HepG2 (cell line): Measurements from ENCODE around the gene CAVIN2. TPM values are rescaled to one million over a fixed set of nuclear protein-coding genes. Genes with fewer than 3 reads are reported as not detected.

Experiments used
- ADNP ChIP-seq: sonication (generic); formaldehyde crosslinking; IDR thresholded peaks from 2 replicates; pipeline ENCODE4 v1.4.0; 2020; ENCODE audit warnings: missing genetic modification reagents
- BRCA1 ChIP-seq: sonication (generic); formaldehyde crosslinking; IDR thresholded peaks from 2 replicates; pipeline ENCODE4 v1.4.0; 2020; ENCODE audit warnings: missing genetic modification reagents
- CERS6 ChIP-seq: sonication (generic); formaldehyde crosslinking; IDR thresholded peaks from 2 replicates; pipeline ENCODE4 v1.5.0; 2020; ENCODE audit warnings: missing genetic modification reagents
- HOXA3 ChIP-seq: sonication (generic); formaldehyde crosslinking; IDR thresholded peaks from 2 replicates; pipeline ENCODE4 v1.5.0; 2020; ENCODE audit warnings: missing genetic modification reagents
- KLF6 ChIP-seq: IDR thresholded peaks from 2 replicates; pipeline ENCODE4 v1.8.0; 2016; ENCODE audit warnings: missing biosample characterization, missing genetic modification reagents
- MZF1 ChIP-seq: sonication (generic); formaldehyde crosslinking; IDR thresholded peaks from 2 replicates; pipeline ENCODE4 v1.8.1; 2023; ENCODE audit warnings: mild to moderate bottlenecking, missing genetic modification reagents, borderline replicate concordance
- NBN ChIP-seq: fragments of 450-650 bp; conservative IDR thresholded peaks from 2 replicates; pipeline ENCODE4 v1.6.1; 2017
- NFE2L2 ChIP-seq: fragments of 150-350 bp; IDR thresholded peaks from 2 replicates; pipeline ENCODE4 v1.6.1; 2014; ENCODE audit warnings: low read length
- SOX13 ChIP-seq, 3 experiments: fragments of 450-650 bp in 1 of 3; sonication (generic) in 1 of 3; formaldehyde crosslinking in 1 of 3; IDR thresholded peaks in 2 of 3; conservative IDR thresholded peaks in 1 of 3; 2 replicates each; pipeline versions ENCODE4 v1.5.0 to v1.6.1; 2016 to 2020; ENCODE audit warnings: antibody characterized with exemption in 1 of 3, mild to moderate bottlenecking in 1 of 3, missing compliant biosample characterization in 1 of 3, missing genetic modification reagents in 1 of 3, moderate library complexity in 1 of 3
- SP5 ChIP-seq: IDR thresholded peaks from 2 replicates; pipeline ENCODE4 v1.6.1; 2016; ENCODE audit warnings: low read depth, borderline replicate concordance
- TEAD2 ChIP-seq: sonication (generic); formaldehyde crosslinking; IDR thresholded peaks from 2 replicates; pipeline ENCODE4 v1.9.0; 2021; ENCODE audit warnings: missing genetic modification reagents
- ZNF513 ChIP-seq: sonication (generic); formaldehyde crosslinking; conservative IDR thresholded peaks from 2 replicates; pipeline ENCODE4 v1.5.0; 2020; ENCODE audit warnings: missing genetic modification reagents
- polyA plus RNA-seq, 8 experiments: library from polyadenylated mRNA; depleted of rRNA in 3 of 8; stranded (reverse) in 7 of 8; unstranded in 1 of 8; fragments of >200 nt; fragmentation: Illumina TruSeq in 4 of 8; extraction: Trizol in 4 of 8; gene quantifications; 2 replicates each; pipeline versions ENCODE4 v1.2.1 to v1.2.3, GENCODE V29; 2011 to 2016; ENCODE audit warnings: low read depth in 4 of 8, missing spikeins in 1 of 8, mixed read lengths in 1 of 8; ENCODE audit not compliant: insufficient read depth in 1 of 8
- total RNA-seq, 5 experiments: library from RNA; depleted of rRNA; stranded (reverse); fragments of >200 nt; fragmentation: Illumina TruSeq; extraction: Trizol; gene quantifications; 2 replicates each; pipeline ENCODE4 v1.2.3, GENCODE V29; 2016; ENCODE audit warnings: low read depth in 1 of 5
- TF ChIP-seq, protein P1 (sequence below): sonication (generic); formaldehyde crosslinking; IDR thresholded peaks from 2 replicates; pipeline ENCODE4 v1.5.1; 2020; ENCODE audit warnings: missing genetic modification reagents, mild to moderate bottlenecking, borderline replicate concordance
- TF ChIP-seq, protein P2 (sequence below): sonication (generic); formaldehyde crosslinking; IDR thresholded peaks from 2 replicates; pipeline ENCODE4 v1.8.1; 2023; ENCODE audit warnings: mild to moderate bottlenecking, missing genetic modification reagents
- TF ChIP-seq, protein P3 (sequence below): sonication (generic); formaldehyde crosslinking; IDR thresholded peaks from 2 replicates; pipeline ENCODE4 v1.4.0; 2020; ENCODE audit warnings: missing genetic modification reagents, borderline replicate concordance
- TF ChIP-seq, protein P4 (sequence below): sonication (generic); formaldehyde crosslinking; IDR thresholded peaks from 2 replicates; pipeline ENCODE4 v1.8.1; 2023; ENCODE audit warnings: mild to moderate bottlenecking, missing genetic modification reagents, borderline replicate concordance

The CAVIN2 gene
- total and polyA plus RNA-seq, 2 of the 13 experiments (the other 11 are each of a cell fraction or from before 2014, with no cell fraction given) = 7.6 to 38.8 TPM

DNA sequence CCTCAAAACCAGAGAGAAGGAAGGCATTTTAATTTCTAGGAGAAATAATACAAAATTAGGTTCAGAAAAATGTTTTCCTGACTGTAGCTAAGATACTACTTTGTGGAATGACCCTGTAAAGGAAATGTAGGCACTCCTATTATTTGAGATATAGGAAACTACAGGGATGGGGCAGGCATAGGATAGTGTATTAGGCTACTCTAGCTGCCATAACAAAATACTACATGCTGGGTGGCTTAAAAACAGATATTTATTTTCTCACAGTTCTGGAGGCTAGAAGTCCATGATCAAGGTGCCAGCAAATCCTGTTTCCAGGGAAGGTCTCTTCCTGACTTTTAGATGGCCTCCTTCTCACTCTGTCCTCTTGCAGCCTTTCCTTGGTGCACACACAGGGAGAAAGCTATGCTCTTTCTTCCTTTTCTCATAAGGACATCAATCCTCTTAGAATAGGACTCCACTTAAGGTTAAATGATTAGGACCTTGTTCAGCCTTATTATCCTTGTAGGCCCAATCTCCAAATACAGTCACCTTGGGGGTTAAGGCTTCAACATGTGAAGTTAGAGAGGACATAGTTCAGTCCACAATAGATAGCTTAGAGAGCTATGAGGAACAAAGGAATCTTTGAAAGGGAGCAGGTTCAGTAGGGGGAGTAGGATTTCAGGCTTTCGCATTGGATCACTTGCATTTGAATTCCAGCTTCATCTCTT lies 14.0 kb upstream of the CAVIN2 start (continued):
- TF ChIP-seq, protein P1, sequence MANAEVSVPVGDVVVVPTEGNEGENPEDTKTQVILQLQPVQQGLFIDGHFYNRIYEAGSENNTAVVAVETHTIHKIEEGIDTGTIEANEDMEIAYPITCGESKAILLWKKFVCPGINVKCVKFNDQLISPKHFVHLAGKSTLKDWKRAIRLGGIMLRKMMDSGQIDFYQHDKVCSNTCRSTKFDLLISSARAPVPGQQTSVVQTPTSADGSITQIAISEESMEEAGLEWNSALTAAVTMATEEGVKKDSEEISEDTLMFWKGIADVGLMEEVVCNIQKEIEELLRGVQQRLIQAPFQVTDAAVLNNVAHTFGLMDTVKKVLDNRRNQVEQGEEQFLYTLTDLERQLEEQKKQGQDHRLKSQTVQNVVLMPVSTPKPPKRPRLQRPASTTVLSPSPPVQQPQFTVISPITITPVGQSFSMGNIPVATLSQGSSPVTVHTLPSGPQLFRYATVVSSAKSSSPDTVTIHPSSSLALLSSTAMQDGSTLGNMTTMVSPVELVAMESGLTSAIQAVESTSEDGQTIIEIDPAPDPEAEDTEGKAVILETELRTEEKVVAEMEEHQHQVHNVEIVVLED = 0 out of 2 replicates have a peak, but pooled peaks have one; percentile 18
- TF ChIP-seq SP5 (CRISPR knock-in tag) (0 out of 2 replicates have a peak, but pooled peaks have one; percentile 19), BRCA1 (CRISPR knock-in tag) (no peak), HOXA3 (CRISPR knock-in tag) (no peak), ADNP (no peak), MZF1 (CRISPR knock-in tag) (no peak), SOX13 (IDR thresholded peaks at IDR 0.05) (peak; percentile 47; the same call in 1 of the 2 replicates), SOX13 (CRISPR knock-in tag; conservative IDR thresholded peaks at IDR 0.05 in 1 of 2, IDR thresholded peaks at IDR 0.05 in 1 of 2) (peak in 1 of 2 experiments; percentile 90; a peak in 2 of 4 replicates), KLF6 (no peak), NFE2L2 (no peak), CERS6 (CRISPR knock-in tag) (no peak), TEAD2 (no peak), NBN (no peak), ZNF513 (no peak)
- TF ChIP-seq, protein P2, sequence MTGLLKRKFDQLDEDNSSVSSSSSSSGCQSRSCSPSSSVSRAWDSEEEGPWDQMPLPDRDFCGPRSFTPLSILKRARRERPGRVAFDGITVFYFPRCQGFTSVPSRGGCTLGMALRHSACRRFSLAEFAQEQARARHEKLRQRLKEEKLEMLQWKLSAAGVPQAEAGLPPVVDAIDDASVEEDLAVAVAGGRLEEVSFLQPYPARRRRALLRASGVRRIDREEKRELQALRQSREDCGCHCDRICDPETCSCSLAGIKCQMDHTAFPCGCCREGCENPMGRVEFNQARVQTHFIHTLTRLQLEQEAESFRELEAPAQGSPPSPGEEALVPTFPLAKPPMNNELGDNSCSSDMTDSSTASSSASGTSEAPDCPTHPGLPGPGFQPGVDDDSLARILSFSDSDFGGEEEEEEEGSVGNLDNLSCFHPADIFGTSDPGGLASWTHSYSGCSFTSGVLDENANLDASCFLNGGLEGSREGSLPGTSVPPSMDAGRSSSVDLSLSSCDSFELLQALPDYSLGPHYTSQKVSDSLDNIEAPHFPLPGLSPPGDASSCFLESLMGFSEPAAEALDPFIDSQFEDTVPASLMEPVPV = no peak
- TF ChIP-seq, protein P3, sequence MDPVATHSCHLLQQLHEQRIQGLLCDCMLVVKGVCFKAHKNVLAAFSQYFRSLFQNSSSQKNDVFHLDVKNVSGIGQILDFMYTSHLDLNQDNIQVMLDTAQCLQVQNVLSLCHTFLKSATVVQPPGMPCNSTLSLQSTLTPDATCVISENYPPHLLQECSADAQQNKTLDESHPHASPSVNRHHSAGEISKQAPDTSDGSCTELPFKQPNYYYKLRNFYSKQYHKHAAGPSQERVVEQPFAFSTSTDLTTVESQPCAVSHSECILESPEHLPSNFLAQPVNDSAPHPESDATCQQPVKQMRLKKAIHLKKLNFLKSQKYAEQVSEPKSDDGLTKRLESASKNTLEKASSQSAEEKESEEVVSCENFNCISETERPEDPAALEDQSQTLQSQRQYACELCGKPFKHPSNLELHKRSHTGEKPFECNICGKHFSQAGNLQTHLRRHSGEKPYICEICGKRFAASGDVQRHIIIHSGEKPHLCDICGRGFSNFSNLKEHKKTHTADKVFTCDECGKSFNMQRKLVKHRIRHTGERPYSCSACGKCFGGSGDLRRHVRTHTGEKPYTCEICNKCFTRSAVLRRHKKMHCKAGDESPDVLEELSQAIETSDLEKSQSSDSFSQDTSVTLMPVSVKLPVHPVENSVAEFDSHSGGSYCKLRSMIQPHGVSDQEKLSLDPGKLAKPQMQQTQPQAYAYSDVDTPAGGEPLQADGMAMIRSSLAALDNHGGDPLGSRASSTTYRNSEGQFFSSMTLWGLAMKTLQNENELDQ = no peak
- TF ChIP-seq, protein P4, sequence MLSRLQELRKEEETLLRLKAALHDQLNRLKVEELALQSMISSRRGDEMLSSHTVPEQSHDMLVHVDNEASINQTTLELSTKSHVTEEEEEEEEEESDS (CRISPR knock-in tag) = no peak
